Activated CD4-positive, alpha-beta T cell treated with anti-CD3 and anti-CD28 coated beads, Interleukin-2, amount 50 U/mL, for 24 hours (primary cell): ENCODE data around the gene RASL10B.
"Not testable (repeated sequence)": the region's sequence is repeated elsewhere in the genome, so short reads cannot be mapped to it uniquely, and the experiment has no call there.

Source experiments
- DNase-seq, 2 donors: peaks; one replicate each; pipeline ENCODE4 v3.0.0-alpha.2; 2020; ENCODE audit warnings: low read depth in 1 of 2, low spot score in 1 of 2

Gene RASL10B

GRCh38 chr17:35740997-35741931 is 9.8 kb downstream of the RASL10B start:
- no peak for DNase-seq

GRCh38 chr17:35742496-35742895 is 11.1 kb downstream of the RASL10B start:
- DNase-seq = no peak

GRCh38 chr17:35742896-35743477 is 11.5 kb downstream of the RASL10B start:
- no peak for DNase-seq

- DNase-seq = no peak
These were observed 12.3 kb downstream of the RASL10B start for GRCh38 chr17:35743626-35744328.

- no peak for DNase-seq
These were observed 13.4 kb downstream of the RASL10B start for GRCh38 chr17:35744830-35745229.

- DNase-seq = no peak
These were observed 13.8 kb downstream of the RASL10B start for GRCh38 chr17:35745246-35745645.

GRCh38 chr17:35745749-35746320 is 14.4 kb downstream of the RASL10B start:
- no peak for DNase-seq

GRCh38 chr17:35747540-35748017 is 16.1 kb downstream of the RASL10B start:
- peak; percentile 64 to 69 for DNase-seq

- DNase-seq = no peak
These were observed 17.0 kb downstream of the RASL10B start for GRCh38 chr17:35748341-35748841.

- DNase-seq = no peak
These were observed 17.5 kb downstream of the RASL10B start for GRCh38 chr17:35748979-35749378.

GRCh38 chr17:35749560-35750412 is 18.3 kb downstream of the RASL10B start:
- no peak for DNase-seq

- DNase-seq = no peak
These were observed 19.3 kb downstream of the RASL10B start for GRCh38 chr17:35750526-35751395.

GRCh38 chr17:35751541-35751940 is 20.1 kb downstream of the RASL10B start:
- not testable (repeated sequence) for DNase-seq

GRCh38 chr17:35752471-35752870 is 21.0 kb downstream of the RASL10B start:
- DNase-seq = no peak

- no peak for DNase-seq
These were observed 21.7 kb downstream of the RASL10B start, which contains the start of gene GAS2L2 for GRCh38 chr17:35752945-35753764. Gene GAS2L2 (minus strand): TSS chr17:35753239. CDS start chr17:35752850, 389 bp downstream.

- DNase-seq = no peak
These were observed 25.8 kb downstream of the RASL10B start for GRCh38 chr17:35757243-35757642.

- DNase-seq = no peak
These were observed 29.1 kb downstream of the RASL10B start, which contains the start of gene C17orf50 for GRCh38 chr17:35760587-35760986. Gene C17orf50 (plus strand): TSS chr17:35760887. CDS start chr17:35760942, 55 bp downstream.

- DNase-seq = no peak
These were observed 30.2 kb downstream of the RASL10B start for GRCh38 chr17:35761601-35762000.
